HCT116 (cell line): Measurements from ENCODE around the gene SHISA2. TPM values are rescaled to one million over a fixed set of nuclear protein-coding genes. Genes with fewer than 3 reads are reported as not detected.

Experiments
- ATAC-seq: fragments of 200-7000 bp; cut with Tn5 transposase; 2 replicates; pipeline ENCODE4 v1.9.1; 2020; ENCODE audit warnings: mild to moderate bottlenecking, moderate library complexity
- BruUV-seq: library from RNA; stranded (reverse); fragments of 400-500 nt; replicated peaks from 2 replicates; lab custom pipeline; 2021; lab: Mats Ljungman, UMichigan
- CTCF ChIA-PET: fragments of 300-600 bp; sonication (Branson Sonifier 250); formaldehyde crosslinking; loops from one replicate; lab custom pipeline; 2021; ENCODE audit warnings: antibody characterized with exemption; lab: Charles Lee
- POLR2A ChIA-PET: fragments of 300-600, 350-600 bp; sonication (Branson Sonifier 250); formaldehyde crosslinking; loops from one replicate; lab custom pipeline; 2021; ENCODE audit warnings: antibody characterized with exemption; lab: Charles Lee
- RAD21 ChIA-PET, 2 experiments: fragments of 300-600 bp; sonication (Branson Sonifier 250); formaldehyde crosslinking; loops; one replicate each; lab custom pipeline; 2023; ENCODE audit warnings: low total read pairs in 2 of 2; ENCODE audit not compliant: uncharacterized antibody in 2 of 2, unreplicated experiment in 2 of 2, low non-redundant PET in 1 of 2; lab: Charles Lee
- DNase-seq: peaks from one replicate; pipeline ENCODE4 v3.0.0-alpha.2; 2010; ENCODE audit warnings: low read depth, low spot score
- H2AFZ ChIP-seq: fragments of 200-600 bp; shearing (Covaris generic), sonication (generic); 2 replicates; pipeline ENCODE4 v1.6.1; 2017; ENCODE audit warnings: low read depth, mixed run types, mixed read lengths, antibody characterized with exemption, low read length; ENCODE audit not compliant: poor library complexity, severe bottlenecking
- H3K27ac ChIP-seq: 2 replicates; pipeline ENCODE4 v1.5.1; 2012; ENCODE audit warnings: low read depth, low read length
- H3K27me3 ChIP-seq: fragments of 200-600 bp; sonication (generic); 2 replicates; pipeline ENCODE4 v1.6.1; 2016; ENCODE audit warnings: mixed run types, low read length, mixed read lengths; ENCODE audit not compliant: insufficient read depth
- H3K36me3 ChIP-seq, 2 experiments: fragments of 200-500 bp in 1 of 2; fragments of 200-600 bp in 1 of 2; sonication (Bioruptor generic) in 1 of 2; sonication (generic) in 1 of 2; 2 replicates each; pipeline versions ENCODE4 v1.5.1 to v1.6.1; 2014 to 2016; ENCODE audit warnings: low read length in 2 of 2, inconsistent platforms in 1 of 2, mixed read lengths in 1 of 2, mixed run types in 1 of 2; ENCODE audit not compliant: insufficient read depth in 2 of 2, control insufficient read depth in 1 of 2
- H3K4me1 ChIP-seq, 2 experiments: fragments of 200-600 bp in 1 of 2; sonication (generic) in 1 of 2; 2 replicates each; pipeline versions ENCODE4 v1.5.1 to v1.6.1; 2012 to 2017; ENCODE audit warnings: low read length in 2 of 2, inconsistent platforms in 1 of 2, mild to moderate bottlenecking in 1 of 2, mixed read lengths in 1 of 2, mixed run types in 1 of 2, moderate library complexity in 1 of 2; ENCODE audit not compliant: insufficient read depth in 2 of 2, control insufficient read depth in 1 of 2
- H3K4me2 ChIP-seq: fragments of 200-600 bp; sonication (generic); 2 replicates; pipeline ENCODE4 v1.6.1; 2017; ENCODE audit warnings: mixed run types, low read length, mixed read lengths
- H3K4me3 ChIP-seq, 2 experiments: fragments of 200-600 bp in 1 of 2; sonication (generic) in 1 of 2; replicated peaks in 1 of 2; 2 replicates each; pipeline ENCODE4 v1.5.1; 2011 to 2016; ENCODE audit warnings: low read length in 2 of 2, control low read depth in 1 of 2, low read depth in 1 of 2, mild to moderate bottlenecking in 1 of 2, mixed read lengths in 1 of 2, mixed run types in 1 of 2
- H3K79me2 ChIP-seq: fragments of 200-600 bp; sonication (generic); 2 replicates; pipeline ENCODE4 v1.6.1; 2017; ENCODE audit warnings: mild to moderate bottlenecking, mixed run types, low read length, moderate library complexity, mixed read lengths; ENCODE audit not compliant: insufficient read depth
- H3K9ac ChIP-seq: fragments of 200-600 bp; sonication (generic); 2 replicates; pipeline ENCODE4 v1.6.1; 2016; ENCODE audit warnings: low read length, mixed read lengths
- H3K9me2 ChIP-seq: fragments of 200-600 bp; sonication (generic), shearing (Covaris generic); 2 replicates; pipeline ENCODE4 v1.6.1; 2017; ENCODE audit warnings: mixed run types, mild to moderate bottlenecking, moderate library complexity; ENCODE audit not compliant: insufficient read depth
- H3K9me3 ChIP-seq, 2 experiments: fragments of 200-500 bp in 1 of 2; fragments of 200-600 bp in 1 of 2; sonication (Bioruptor generic) in 1 of 2; sonication (generic) in 1 of 2; 2 replicates each; pipeline ENCODE4 v1.6.1; 2014 to 2017; ENCODE audit warnings: low read length in 2 of 2, mixed read lengths in 2 of 2, inconsistent platforms in 1 of 2, low read depth in 1 of 2, mild to moderate bottlenecking in 1 of 2, mixed run types in 1 of 2, moderate library complexity in 1 of 2; ENCODE audit not compliant: control insufficient read depth in 1 of 2, insufficient read depth in 1 of 2
- H4K20me1 ChIP-seq: fragments of 200-600 bp; sonication (generic), shearing (Covaris generic); 2 replicates; pipeline ENCODE4 v1.6.1; 2017; ENCODE audit warnings: mixed run types, mild to moderate bottlenecking, moderate library complexity; ENCODE audit not compliant: insufficient read depth
- ATF3 ChIP-seq: IDR thresholded peaks from 2 replicates; pipeline ENCODE4 v1.6.1; 2012
- CEBPB ChIP-seq: IDR thresholded peaks from 2 replicates; pipeline ENCODE4 v1.6.1; 2012; ENCODE audit warnings: low read depth
- EGR1 ChIP-seq: IDR thresholded peaks from 2 replicates; pipeline ENCODE4 v1.6.1; 2012; ENCODE audit warnings: low read depth
- ELF1 ChIP-seq: IDR thresholded peaks from 2 replicates; pipeline ENCODE4 v1.6.1; 2012; ENCODE audit warnings: low read depth, borderline replicate concordance
- EZH2 ChIP-seq: fragments of 200-600 bp; sonication (generic); IDR thresholded peaks from 2 replicates; pipeline ENCODE4 v1.6.1; 2017; ENCODE audit warnings: antibody characterized with exemption, mixed run types
- JUND ChIP-seq: IDR thresholded peaks from 2 replicates; pipeline ENCODE4 v1.6.1; 2012
- MAX ChIP-seq: IDR thresholded peaks from 2 replicates; pipeline ENCODE4 v1.6.1; 2012
- POLR2AphosphoS5 ChIP-seq: IDR thresholded peaks from 2 replicates; pipeline ENCODE4 v1.6.1; 2011; ENCODE audit warnings: mild to moderate bottlenecking, low read depth, low read length, moderate library complexity
- REST ChIP-seq: IDR thresholded peaks from 2 replicates; pipeline ENCODE4 v1.6.1; 2012; ENCODE audit warnings: low read depth
- SIN3A ChIP-seq: IDR thresholded peaks from 2 replicates; pipeline ENCODE4 v1.6.1; 2012; ENCODE audit warnings: low read depth
- SP1 ChIP-seq: IDR thresholded peaks from 2 replicates; pipeline ENCODE4 v1.6.1; 2012; ENCODE audit warnings: low read depth
- SRF ChIP-seq: IDR thresholded peaks from 2 replicates; pipeline ENCODE4 v1.6.1; 2012; ENCODE audit warnings: low read depth
- TCF7L2 ChIP-seq: IDR thresholded peaks from 2 replicates; pipeline ENCODE4 v1.7.0; 2011; ENCODE audit warnings: borderline replicate concordance, inconsistent platforms; ENCODE audit not compliant: insufficient read depth, insufficient read length; ENCODE audit errors: extremely low read depth
- YY1 ChIP-seq: IDR thresholded peaks from 2 replicates; pipeline ENCODE4 v1.6.1; 2011; ENCODE audit warnings: low read length, low read depth, moderate library complexity, mild to moderate bottlenecking; ENCODE audit not compliant: insufficient replicate concordance; ENCODE audit errors: extremely low read depth
- ZNF274 ChIP-seq: fragments of 200-500 bp; sonication (Bioruptor generic); IDR thresholded peaks from 2 replicates; pipeline ENCODE4 v1.6.1; 2014; ENCODE audit warnings: mild to moderate bottlenecking, low read depth, low read length, inconsistent platforms
- intact Hi-C: fragments of 100-400 bp; cut with micrococcal nuclease; formaldehyde crosslinking; loops from 2 replicates; pipeline ENCODE4 v1.10.0; 2022
- total RNA-seq: library from RNA; stranded (reverse); gene quantifications from one replicate; pipeline ENCODE4 v1.2.1, GENCODE V29; 2021; ENCODE audit not compliant: unreplicated experiment

Gene SHISA2
- total RNA-seq, 1 experiment from 2014 or later, result not detected

DNA sequence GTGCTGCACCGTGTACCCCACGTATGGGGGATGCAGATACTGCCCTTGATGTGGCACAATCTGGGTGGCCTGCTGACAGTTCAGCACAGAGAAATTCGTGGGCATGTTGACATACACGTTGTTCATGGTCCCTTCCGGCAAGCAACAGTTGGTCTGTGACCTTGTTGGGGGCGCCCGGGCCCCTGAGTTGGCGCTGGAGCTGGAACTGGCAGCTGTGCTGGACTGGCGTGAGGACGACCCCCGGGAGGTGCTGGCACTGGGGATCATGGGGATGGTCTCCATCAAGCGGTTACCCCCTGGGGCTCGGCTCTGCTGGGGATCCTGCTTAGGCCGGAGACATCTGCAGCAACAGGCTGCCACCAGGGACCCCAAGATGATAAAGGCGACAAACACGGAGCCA lies 5.2 kb downstream of the SHISA2 start:
- Histone ChIP-seq H3K4me2 (no peak overlapping the region), H4K20me1 (no peaks in the 10 kb centered on the region), H3K9me3 (no peaks in the 10 kb centered on the region), H3K79me2 (no peaks in the 10 kb centered on the region), H3K9ac (no peak overlapping the region), H3K36me3 (no peaks in the 10 kb centered on the region), H3K27me3 (peaks cover 46% of the 10 kb centered on the region), H3K4me3 (no peak overlapping the region), H3K4me1 (no peaks in the 10 kb centered on the region), H3K9me2 (no peaks in the 10 kb centered on the region), H3K27ac (no peak overlapping the region)
- POLR2A ChIA-PET, result no interaction called here
- intact Hi-C loops, result no loop called here
- CTCF ChIA-PET, result no interaction called here
- ATAC-seq (no peak), DNase-seq (no peak)
- RAD21 ChIA-PET, result no interaction called here
- BruUV-seq, result no TSS peak
- TF ChIP-seq ATF3 (no peak), EZH2 (no peak), ZNF274 (no peak), YY1 (no peak), EGR1 (no peak), SP1 (no peak), JUND (no peak), POLR2AphosphoS5 (no peak), MAX (no peak), CEBPB (no peak)
- TF ChIP-seq, all 23 proteins: peak for 0
- no peak overlapping the region for H2AFZ ChIP-seq

- Histone ChIP-seq H3K4me3 (no peak overlapping the region), H2AFZ (no peak overlapping the region), H3K27ac (no peak overlapping the region), H4K20me1 (no peaks in the 10 kb centered on the region), H3K9me3 (no peaks in the 10 kb centered on the region), H3K27me3 (peaks cover 54% of the 10 kb centered on the region), H3K79me2 (no peaks in the 10 kb centered on the region), H3K9ac (no peak overlapping the region), H3K9me2 (no peaks in the 10 kb centered on the region), H3K4me2 (no peak overlapping the region), H3K36me3 (no peaks in the 10 kb centered on the region), H3K4me1 (no peaks in the 10 kb centered on the region)
- BruUV-seq, result no TSS peak
- ChIA-PET POLR2A (no interaction called here), CTCF (no interaction called here), RAD21 (no interaction called here)
- ATAC-seq (no peak), DNase-seq (no peak)
- intact Hi-C loops, result no loop called here
- TF ChIP-seq REST (no peak), SIN3A (no peak), CEBPB (no peak), ELF1 (no peak), TCF7L2 (no peak), SRF (no peak), YY1 (no peak), MAX (no peak)
Measured at GRCh38 chr13:26045142-26045541, 6.7 kb downstream of the SHISA2 start.
